CD4-positive, alpha-beta T cell (primary cell): Measurements from ENCODE around the gene MKI67. TPM values are rescaled to one million over a fixed set of nuclear protein-coding genes. Genes with fewer than 3 reads are reported as not detected.

Experiments
- ATAC-seq: fragments of 200-7000 bp; cut with Tn5 transposase; one replicate; pipeline ENCODE4 v1.10.0; 2022; ENCODE audit warnings: mild to moderate bottlenecking; ENCODE audit not compliant: poor library complexity
- CTCF ChIA-PET: fragments of 350-600 bp; sonication (Branson Sonifier 250); formaldehyde crosslinking; loops from one replicate; lab custom pipeline; 2021; ENCODE audit warnings: antibody characterized with exemption, inconsistent platforms; lab: Charles Lee
- POLR2A ChIA-PET: fragments of 350-600 bp; sonication (Branson Sonifier 250); formaldehyde crosslinking; loops from one replicate; lab custom pipeline; 2021; ENCODE audit warnings: antibody characterized with exemption, inconsistent platforms; lab: Charles Lee
- DNase-seq, 14 experiments: peaks; one replicate each; pipeline ENCODE4 v3.0.0-alpha.2; 2013 to 2020; ENCODE audit warnings: mixed read lengths in 2 of 14
- H3K27ac ChIP-seq, 2 donors: one replicate each; pipeline versions ENCODE4 v1.5.1 to v1.7.0; 2013; ENCODE audit warnings: low read length in 2 of 2, low read depth in 1 of 2, mild to moderate bottlenecking in 1 of 2
- H3K27me3 ChIP-seq, 2 experiments: 1 replicate in 1 of 2; 2 replicates in 1 of 2; pipeline versions ENCODE4 v1.6.1 to v1.7.0; 2013; ENCODE audit warnings: low read length in 2 of 2, control low read depth in 1 of 2, mild to moderate bottlenecking in 1 of 2, moderate library complexity in 1 of 2; ENCODE audit not compliant: insufficient read depth in 2 of 2, control insufficient read depth in 1 of 2
- H3K36me3 ChIP-seq: one replicate; pipeline ENCODE4 v1.6.1; 2013; ENCODE audit warnings: low read length, control low read depth; ENCODE audit not compliant: insufficient read depth
- H3K4me1 ChIP-seq: one replicate; pipeline ENCODE4 v1.6.1; 2013; ENCODE audit warnings: low read length, control low read depth; ENCODE audit not compliant: insufficient read depth
- H3K4me3 ChIP-seq: one replicate; pipeline ENCODE4 v1.5.1; 2013; ENCODE audit warnings: mild to moderate bottlenecking, low read length, moderate library complexity
- H3K9me3 ChIP-seq, 2 experiments: 1 replicate in 1 of 2; 2 replicates in 1 of 2; pipeline versions ENCODE4 v1.6.1 to v1.7.0; 2013; ENCODE audit warnings: low read length in 2 of 2, mild to moderate bottlenecking in 2 of 2, control low read depth in 1 of 2, moderate library complexity in 1 of 2; ENCODE audit not compliant: control insufficient read depth in 1 of 2, insufficient read depth in 1 of 2
- H3K27ac Mint-ChIP-seq: one replicate; pipeline ENCODE4 v1.8.0; 2020; ENCODE audit warnings: mixed read lengths
- H3K27me3 Mint-ChIP-seq: one replicate; pipeline ENCODE4 v1.8.0; 2021; ENCODE audit warnings: mixed read lengths
- H3K36me3 Mint-ChIP-seq: one replicate; pipeline ENCODE4 v1.8.0; 2021; ENCODE audit warnings: low read depth, mixed read lengths
- H3K4me1 Mint-ChIP-seq: one replicate; pipeline ENCODE4 v1.8.0; 2021; ENCODE audit warnings: low read depth, mixed read lengths
- H3K4me3 Mint-ChIP-seq: one replicate; pipeline ENCODE4 v1.8.0; 2020; ENCODE audit warnings: mild to moderate bottlenecking, mixed read lengths
- H3K9me3 Mint-ChIP-seq: one replicate; pipeline ENCODE4 v1.8.0; 2020; ENCODE audit warnings: mixed read lengths
- CTCF ChIP-seq: fragments of 200-600 bp; IDR thresholded peaks from one replicate; pipeline ENCODE4 v1.8.0; 2022; ENCODE audit warnings: antibody characterized with exemption, mild to moderate bottlenecking
- intact Hi-C, 2 experiments: fragments of 100-400 bp; cut with DNase I in 1 of 2; cut with micrococcal nuclease in 1 of 2; formaldehyde crosslinking; loops; one replicate each; pipeline versions ENCODE4 v1.15.1 to v1.9.0; 2023 to 2025; cut with DNase I, micrococcal nuclease
- total RNA-seq, 174 experiments: library from RNA in 2 of 174; stranded (reverse) in 2 of 174; gene quantifications; one replicate each; pipeline ENCODE4 v1.2.3 and lab custom pipeline; 2021 to 2026

MKI67 gene
- total RNA-seq, 2 experiments from 2014 or later: 0.92 to 1.2 TPM

GRCh38 chr10:128092454-128092853 lies 33.8 kb downstream of the MKI67 start:
- TF ChIP-seq CTCF: no peak
- Histone ChIP-seq H3K9me3 (no peaks in the 10 kb centered on the region), H3K27ac (no peak overlapping the region), H3K4me1 (peaks cover 25% of the 10 kb centered on the region), H3K36me3 (no peaks in the 10 kb centered on the region), H3K27me3 (no peaks in the 10 kb centered on the region), H3K4me3 (no peak overlapping the region)
- no peak overlapping the region for H3K4me3 Mint-ChIP-seq
- ATAC-seq: no peak
- ChIA-PET CTCF (no interaction called here), POLR2A (no interaction called here)
- intact Hi-C loops: no loop called here
- H3K4me1 Mint-ChIP-seq: peaks cover 16% of the 10 kb centered on the region
- no peaks in the 10 kb centered on the region for H3K27me3 Mint-ChIP-seq
- H3K36me3 Mint-ChIP-seq: no peaks in the 10 kb centered on the region
- DNase-seq: no peak
- H3K27ac Mint-ChIP-seq: no peak overlapping the region
- H3K9me3 Mint-ChIP-seq: no peaks in the 10 kb centered on the region

DNA sequence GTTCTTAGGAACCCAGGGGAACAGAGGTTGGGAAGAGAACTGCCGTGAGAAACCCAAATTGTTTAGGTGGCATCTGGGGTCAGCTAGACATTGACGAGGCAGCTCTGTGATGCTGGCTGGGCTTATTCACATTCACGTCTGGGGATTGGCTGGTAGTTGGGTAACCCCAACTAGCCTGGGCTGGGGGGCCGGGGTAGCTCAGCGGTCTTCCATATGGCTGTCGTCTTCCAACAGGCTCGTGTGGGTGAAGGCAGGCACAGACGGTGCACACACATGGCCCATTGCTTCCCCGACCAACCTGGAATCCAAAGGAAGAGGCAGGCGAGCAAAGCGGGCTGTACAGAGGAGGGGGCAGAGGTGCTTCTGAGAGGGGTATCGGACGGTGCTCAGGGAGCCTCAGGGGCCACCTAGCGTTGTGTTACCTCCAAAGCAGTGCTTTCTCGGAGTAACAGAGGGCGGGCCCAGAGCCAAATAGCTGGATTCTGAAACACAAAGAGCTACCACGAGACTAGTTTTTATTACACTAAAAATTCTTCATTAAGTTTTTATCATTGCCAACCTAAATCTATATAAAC lies 34.5 kb downstream of the MKI67 start:
- no peaks in the 10 kb centered on the region for H3K36me3 ChIP-seq
- no peaks in the 10 kb centered on the region for H3K27me3 ChIP-seq
- Mint-ChIP-seq H3K4me3 (no peak overlapping the region), H3K4me1 (peaks cover 16% of the 10 kb centered on the region), H3K36me3 (no peaks in the 10 kb centered on the region), H3K9me3 (no peaks in the 10 kb centered on the region), H3K27ac (no peak overlapping the region), H3K27me3 (no peaks in the 10 kb centered on the region)
- intact Hi-C loops: no loop called here
- POLR2A ChIA-PET: no interaction called here
- H3K4me3 ChIP-seq: no peak overlapping the region
- no peak overlapping the region for H3K27ac ChIP-seq
- CTCF ChIA-PET: no interaction called here
- H3K4me1 ChIP-seq: peaks cover 23% of the 10 kb centered on the region
- no peaks in the 10 kb centered on the region for H3K9me3 ChIP-seq
- DNase-seq: no peak
- TF ChIP-seq CTCF: no peak
- ATAC-seq: no peak

DNA sequence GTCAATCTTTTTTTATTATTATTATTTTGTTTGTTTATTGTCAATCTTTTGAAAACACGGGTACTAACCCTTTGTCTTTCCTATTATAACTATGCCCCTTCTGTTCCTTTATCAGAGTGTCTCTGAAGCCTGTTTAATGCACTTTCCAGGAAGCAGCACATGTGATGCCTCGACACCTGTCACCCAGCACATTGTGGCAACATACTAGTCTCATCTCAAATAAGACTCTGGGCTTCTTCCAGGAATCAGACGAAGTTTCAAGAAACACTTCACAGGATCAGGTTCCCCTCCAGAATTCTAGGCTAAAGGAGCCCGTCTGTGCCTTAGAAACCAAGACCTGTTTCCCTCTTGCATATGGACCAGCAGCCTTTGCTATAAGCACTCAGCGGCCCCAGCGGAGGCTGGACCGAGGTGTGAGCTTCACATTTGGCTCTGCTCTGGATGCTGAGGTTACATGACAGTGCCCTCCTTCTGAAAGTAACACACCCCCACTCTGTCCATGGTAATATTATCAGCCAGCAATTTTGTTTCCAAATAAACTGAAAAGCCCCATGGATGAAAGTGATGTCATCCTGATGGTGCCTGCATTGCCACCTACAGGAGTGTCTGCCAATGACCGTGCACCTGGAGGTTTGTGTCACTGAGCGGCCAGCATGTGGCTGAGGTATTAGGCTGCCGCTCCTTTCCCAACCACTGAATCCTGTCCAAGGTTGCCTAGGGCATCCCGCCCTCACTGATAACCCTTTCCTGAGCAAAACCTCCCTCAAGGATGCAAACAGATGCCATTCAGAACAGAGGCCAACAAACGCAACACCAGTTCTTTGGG lies 38.1 kb downstream of the MKI67 start:
- Histone ChIP-seq H3K36me3 (peaks cover 21% of the 10 kb centered on the region), H3K4me3 (no peak overlapping the region), H3K27ac (no peak overlapping the region), H3K27me3 (no peaks in the 10 kb centered on the region), H3K4me1 (peaks cover 5% of the 10 kb centered on the region), H3K9me3 (no peaks in the 10 kb centered on the region)
- H3K4me3 Mint-ChIP-seq: no peak overlapping the region
- no peak overlapping the region for H3K27ac Mint-ChIP-seq
- intact Hi-C loops: no loop called here
- ATAC-seq: no peak
- POLR2A ChIA-PET: no interaction called here
- H3K9me3 Mint-ChIP-seq: no peaks in the 10 kb centered on the region
- CTCF ChIA-PET: no interaction called here
- no peak for DNase-seq
- H3K36me3 Mint-ChIP-seq: peaks cover 25% of the 10 kb centered on the region
- TF ChIP-seq CTCF: no peak
- no peaks in the 10 kb centered on the region for H3K27me3 Mint-ChIP-seq
- no peaks in the 10 kb centered on the region for H3K4me1 Mint-ChIP-seq
